ENCODE results near the gene CBFA2T3. TPM values are rescaled to one million over a fixed set of nuclear protein-coding genes. Genes with fewer than 3 reads are reported as not detected.

CBFA2T3 gene
- total RNA-seq, 1 experiment from 2014 or later, result 13.7 TPM

- H3K4me3 ChIP-seq (ENCODE audit: low read depth in 2 of 2, low read length in 2 of 2), result no peak overlapping the region
- POLR2A ChIA-PET, result no interaction called here
- intact Hi-C loops (cut with micrococcal nuclease; ENCODE audit: unreplicated experiment), result no loop called here
- TF ChIP-seq TCF7L2 (IDR thresholded peaks at IDR 0.05; ENCODE audit: low read depth, low read length) (no peak), POLR2AphosphoS5 (IDR thresholded peaks at IDR 0.05; ENCODE audit: low read depth, low read length) (no peak), REST (IDR thresholded peaks at IDR 0.05; ENCODE audit: insufficient read depth in 1 of 2, low read depth in 2 of 2, low read length in 1 of 2) (no peak)
- no peaks in the 10 kb centered on the region for H3K27me3 ChIP-seq (ENCODE audit: control insufficient read depth, insufficient read depth, low read length)
- no peaks in the 10 kb centered on the region for H3K9me3 ChIP-seq (ENCODE audit: control insufficient read depth, insufficient read depth, low read depth, low read length)
- BruUV-seq (replicated peaks), result no TSS peak
- H3K27ac ChIP-seq (ENCODE audit: low read length), result no peak overlapping the region
- no peaks in the 10 kb centered on the region for H3K4me1 ChIP-seq (ENCODE audit: control insufficient read depth, insufficient read depth, low read length)
- ATAC-seq (no peak), DNase-seq (ENCODE audit: low read depth, low spot score) (no peak)
- CTCF ChIA-PET, result no interaction called here
- no peaks in the 10 kb centered on the region for H3K36me3 ChIP-seq (ENCODE audit: control insufficient read depth, insufficient read depth, low read length)
- in situ Hi-C loops (cut with HindIII; ENCODE audit: low pct_unique_long_range_greater_than_20kb, low sequenced_read_pairs), result no loop called here
Measured at GRCh38 chr16:88937206-88937621, 39.8 kb downstream of the CBFA2T3 start.

- in situ Hi-C loops (cut with HindIII; ENCODE audit: low pct_unique_long_range_greater_than_20kb, low sequenced_read_pairs), result no loop called here
- Histone ChIP-seq H3K4me1 (ENCODE audit: control insufficient read depth, insufficient read depth, low read length) (no peaks in the 10 kb centered on the region), H3K27ac (ENCODE audit: low read length) (no peak overlapping the region; the same call in none of the 2 replicates), H3K9me3 (ENCODE audit: control insufficient read depth, insufficient read depth, low read depth, low read length) (no peaks in the 10 kb centered on the region), H3K4me3 (ENCODE audit: low read depth in 2 of 2, low read length in 2 of 2) (no peak overlapping the region), H3K36me3 (ENCODE audit: control insufficient read depth, insufficient read depth, low read length) (no peaks in the 10 kb centered on the region), H3K27me3 (ENCODE audit: control insufficient read depth, insufficient read depth, low read length) (no peaks in the 10 kb centered on the region)
- POLR2A ChIA-PET, result no interaction called here
- intact Hi-C loops (cut with micrococcal nuclease; ENCODE audit: unreplicated experiment), result no loop called here
- DNase-seq (ENCODE audit: low read depth, low spot score), result no peak
- TF ChIP-seq SIN3A (IDR thresholded peaks at IDR 0.05; ENCODE audit: borderline replicate concordance, insufficient read depth, low read depth, low read length) (no peak), REST (IDR thresholded peaks at IDR 0.05; ENCODE audit: insufficient read depth in 1 of 2, low read depth in 2 of 2, low read length in 1 of 2) (no peak), POLR2AphosphoS5 (IDR thresholded peaks at IDR 0.05; ENCODE audit: low read depth, low read length) (no peak), CTCF (IDR thresholded peaks at IDR 0.05) (no peak), TCF7L2 (IDR thresholded peaks at IDR 0.05; ENCODE audit: low read depth, low read length) (no peak)
- ATAC-seq, result no peak
- CTCF ChIA-PET, result no interaction called here
- no TSS peak for BruUV-seq (replicated peaks)
Measured at GRCh38 chr16:88936556-88937205, 40.3 kb downstream of the CBFA2T3 start.
